ENCODE results near the gene U2AF1L4. TPM values are rescaled to one million over a fixed set of nuclear protein-coding genes. Genes with fewer than 3 reads are reported as not detected.

Gene U2AF1L4
- total and polyA plus RNA-seq, 2 donors (not counting 3 experiments of a cell fraction or from before 2014, with no cell fraction given), result 5.6 to 13.5 TPM

DNA sequence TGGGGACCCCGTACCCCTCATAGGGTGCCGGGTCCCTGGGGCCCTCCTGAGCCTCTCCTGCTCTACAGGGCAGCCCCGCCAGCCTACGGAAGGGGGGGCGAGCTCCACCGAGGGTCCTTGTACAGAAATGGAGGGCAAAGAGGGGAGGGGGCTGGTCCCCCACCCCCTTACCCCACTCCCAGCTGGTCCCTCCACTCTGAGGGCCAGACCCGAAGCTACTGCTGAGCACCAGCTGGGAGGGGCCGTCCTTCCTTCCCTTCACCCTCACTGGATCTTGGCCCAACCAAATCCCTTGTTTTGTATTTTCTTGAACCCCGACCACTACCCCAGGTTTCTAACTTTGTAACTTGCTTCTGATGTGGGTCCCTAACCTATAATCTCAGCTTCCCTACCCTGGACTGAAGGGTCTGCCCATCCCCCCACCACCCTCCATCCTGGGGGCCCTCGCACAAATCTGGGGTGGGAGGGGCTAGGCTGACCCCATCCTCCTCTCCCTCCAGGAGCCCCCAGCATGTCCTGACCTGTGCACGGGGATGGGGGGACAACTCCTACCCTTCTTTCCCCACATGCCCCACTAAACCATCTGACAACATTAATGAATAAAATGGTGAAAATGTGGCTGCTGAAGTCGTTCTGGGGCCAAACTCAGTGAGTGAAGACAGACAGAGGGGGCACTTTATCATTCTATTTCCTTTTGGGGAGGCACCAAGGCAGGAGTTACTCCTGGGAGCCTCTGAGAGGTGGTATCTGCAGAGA lies 43.2 kb upstream of the U2AF1L4 start:
- FAIRE-seq, result no peak
- Histone ChIP-seq H3K4me2 (ENCODE audit: insufficient read depth, low read length) (no peak overlapping the region), H3K27me3 (ENCODE audit: control insufficient read depth in 2 of 2, insufficient read depth in 2 of 2, low read length in 2 of 2) (no peaks in the 10 kb centered on the region), H3K9me3 (replicated peaks; ENCODE audit: control insufficient read depth, insufficient read depth, low read length) (no peaks in the 10 kb centered on the region), H3K79me2 (ENCODE audit: control insufficient read depth, insufficient read depth, low read length) (no peaks in the 10 kb centered on the region), H2AFZ (ENCODE audit: low read depth, low read length) (no peak overlapping the region), H4K20me1 (replicated peaks; ENCODE audit: control insufficient read depth, extremely low read depth, insufficient read depth, low read length) (no peaks in the 10 kb centered on the region), H3K9ac (replicated peaks; ENCODE audit: extremely low read depth, insufficient read depth, low read length) (no peak overlapping the region), H3K9me1 (replicated peaks; ENCODE audit: control insufficient read depth, extremely low read depth, insufficient read depth, low read length) (no peaks in the 10 kb centered on the region), H3K4me1 (ENCODE audit: control insufficient read depth, extremely low read depth, insufficient read depth, low read length) (no peaks in the 10 kb centered on the region), H3K36me3 (ENCODE audit: control insufficient read depth in 2 of 2, extremely low read depth in 1 of 2, insufficient read depth in 2 of 2, low read length in 2 of 2) (peaks cover 0 to 2% of the 10 kb centered on the region in 2 experiments), H3K4me3 (replicated peaks in 1 of 3; ENCODE audit: insufficient read depth in 1 of 3, low read depth in 1 of 3, low read length in 3 of 3) (no peak overlapping the region), H3K27ac (ENCODE audit: insufficient read depth, low read depth, low read length) (no peak overlapping the region)
- intact Hi-C loops (cut with micrococcal nuclease), result no loop called here
- TF ChIP-seq MAX (IDR thresholded peaks at IDR 0.05; ENCODE audit: insufficient read depth, insufficient read length) (no peak), CTCF (IDR thresholded peaks at IDR 0.05; ENCODE audit: extremely low read depth in 1 of 2, insufficient read depth in 1 of 2, low read depth in 1 of 2, low read length in 2 of 2) (no peak), POLR2A (IDR thresholded peaks at IDR 0.05; ENCODE audit: low read depth, low read length) (no peak)
- POLR2A ChIA-PET, result no interaction called here
- CTCF ChIA-PET, result no interaction called here
- DNase-seq (ENCODE audit: low read depth, low spot score), result no peak
- dilution Hi-C loops (cut with MboI; ENCODE audit: extremely low pct_ligation_motif_present, low sequenced_read_pairs), result no loop called here
- BruUV-seq (replicated peaks), result TSS peak; percentile 11

DNA sequence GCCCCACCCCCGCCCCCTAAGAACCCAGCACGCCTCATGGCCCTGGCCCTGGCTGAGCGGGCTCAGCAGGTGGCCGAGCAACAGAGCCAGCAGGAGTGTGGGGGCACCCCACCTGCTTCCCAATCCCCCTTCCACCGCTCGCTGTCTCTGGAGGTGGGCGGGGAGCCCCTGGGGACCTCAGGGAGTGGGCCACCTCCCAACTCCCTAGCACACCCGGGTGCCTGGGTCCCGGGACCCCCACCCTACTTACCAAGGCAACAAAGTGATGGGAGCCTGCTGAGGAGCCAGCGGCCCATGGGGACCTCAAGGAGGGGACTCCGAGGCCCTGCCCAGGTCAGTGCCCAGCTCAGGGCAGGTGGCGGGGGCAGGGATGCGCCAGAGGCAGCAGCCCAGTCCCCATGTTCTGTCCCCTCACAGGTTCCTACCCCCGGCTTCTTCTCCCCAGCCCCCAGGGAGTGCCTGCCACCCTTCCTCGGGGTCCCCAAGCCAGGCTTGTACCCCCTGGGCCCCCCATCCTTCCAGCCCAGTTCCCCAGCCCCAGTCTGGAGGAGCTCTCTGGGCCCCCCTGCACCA lies 42.1 kb upstream of the U2AF1L4 start:
- peaks cover 0 to 2% of the 10 kb centered on the region in 2 experiments for H3K36me3 ChIP-seq (ENCODE audit: control insufficient read depth in 2 of 2, extremely low read depth in 1 of 2, insufficient read depth in 2 of 2, low read length in 2 of 2)
- dilution Hi-C loops (cut with MboI; ENCODE audit: extremely low pct_ligation_motif_present, low sequenced_read_pairs), result no loop called here
- no peaks in the 10 kb centered on the region for H3K27me3 ChIP-seq (ENCODE audit: control insufficient read depth in 2 of 2, insufficient read depth in 2 of 2, low read length in 2 of 2)
- no peak overlapping the region for H3K27ac ChIP-seq (ENCODE audit: insufficient read depth, low read depth, low read length)
- H3K79me2 ChIP-seq (ENCODE audit: control insufficient read depth, insufficient read depth, low read length), result no peaks in the 10 kb centered on the region
- FAIRE-seq (no peak), DNase-seq (ENCODE audit: low read depth, low spot score) (no peak)
- TF ChIP-seq JUN (IDR thresholded peaks at IDR 0.05; ENCODE audit: borderline replicate concordance, insufficient read depth, insufficient read length, low read depth) (no peak), CTCF (IDR thresholded peaks at IDR 0.05; ENCODE audit: extremely low read depth in 1 of 2, insufficient read depth in 1 of 2, low read depth in 1 of 2, low read length in 2 of 2) (no peak), POLR2A (IDR thresholded peaks at IDR 0.05; ENCODE audit: low read depth, low read length) (no peak), GATA2 (IDR thresholded peaks at IDR 0.05; ENCODE audit: insufficient read depth, insufficient read length, low read depth, low read length) (no peak), POLR2AphosphoS5 (IDR thresholded peaks at IDR 0.05; ENCODE audit: insufficient read depth, low read depth, low read length) (no peak), EZH2 (IDR thresholded peaks at IDR 0.05; ENCODE audit: borderline replicate concordance, low read depth, low read length, severe bottlenecking) (no peak), MAX (IDR thresholded peaks at IDR 0.05; ENCODE audit: insufficient read depth, insufficient read length) (no peak), MYC (IDR thresholded peaks at IDR 0.05; ENCODE audit: low read depth, low read length) (no peak)
- no peaks in the 10 kb centered on the region for H3K4me1 ChIP-seq (ENCODE audit: control insufficient read depth, extremely low read depth, insufficient read depth, low read length)
- H3K9me1 ChIP-seq (replicated peaks; ENCODE audit: control insufficient read depth, extremely low read depth, insufficient read depth, low read length), result no peaks in the 10 kb centered on the region
- ChIA-PET CTCF (no interaction called here), POLR2A (no interaction called here)
- intact Hi-C loops (cut with micrococcal nuclease), result no loop called here
- no peak overlapping the region for H3K4me3 ChIP-seq (replicated peaks in 1 of 3; ENCODE audit: insufficient read depth in 1 of 3, low read depth in 1 of 3, low read length in 3 of 3)
- no peak overlapping the region for H3K9ac ChIP-seq (replicated peaks; ENCODE audit: extremely low read depth, insufficient read depth, low read length)
- H3K9me3 ChIP-seq (replicated peaks; ENCODE audit: control insufficient read depth, insufficient read depth, low read length), result no peaks in the 10 kb centered on the region
- H3K4me2 ChIP-seq (ENCODE audit: insufficient read depth, low read length), result no peak overlapping the region
- H4K20me1 ChIP-seq (replicated peaks; ENCODE audit: control insufficient read depth, extremely low read depth, insufficient read depth, low read length), result no peaks in the 10 kb centered on the region
- H2AFZ ChIP-seq (ENCODE audit: low read depth, low read length), result no peak overlapping the region
- BruUV-seq (replicated peaks), result no TSS peak
